Suppressor macrophage (primary cell): ENCODE data around the gene PHYHIPL.
A peak's percentile ranks its signal among the peaks of the same experiment; 100 is the strongest.

Experiments used
- DNase-seq, 4 experiments: peaks; one replicate each; pipeline ENCODE4 v3.0.0-alpha.2; 2020 to 2022
- total RNA-seq, 17 experiments: gene quantifications; one replicate each; lab custom pipeline; 2026; ENCODE audit warnings: mixed read lengths in 6 of 17, inconsistent platforms in 3 of 17; lab: John Stamatoyannopoulos, UW

The PHYHIPL gene
- total RNA-seq, result 0 to 0.99 (median 0) reads per million in 17 experiments

GRCh38 chr10:59176241-59177030, at the start of gene PHYHIPL:
PHYHIPL (plus strand) TSS chr10:59176643; CDS start chr10:59176854, 211 bp downstream.
- no peak for DNase-seq

GRCh38 chr10:59126991-59127390, 49.5 kb upstream of the PHYHIPL start:
- no peak for DNase-seq

- no peak for DNase-seq
Measured at GRCh38 chr10:59127991-59128390, 48.5 kb upstream of the PHYHIPL start.

- DNase-seq, result no peak
Measured at GRCh38 chr10:59129867-59130266, 46.6 kb upstream of the PHYHIPL start.

- no peak for DNase-seq
Measured at GRCh38 chr10:59131666-59132065, 44.8 kb upstream of the PHYHIPL start.

GRCh38 chr10:59133841-59134593, 42.4 kb upstream of the PHYHIPL start:
- no peak for DNase-seq

GRCh38 chr10:59134785-59135184, 41.7 kb upstream of the PHYHIPL start:
- DNase-seq, result no peak

GRCh38 chr10:59135275-59135674, 41.2 kb upstream of the PHYHIPL start:
- DNase-seq, result no peak

GRCh38 chr10:59138052-59138451, 38.4 kb upstream of the PHYHIPL start:
- no peak for DNase-seq

- no peak for DNase-seq
Measured at GRCh38 chr10:59143544-59143943, 32.9 kb upstream of the PHYHIPL start.

- DNase-seq, result no peak
Measured at GRCh38 chr10:59148701-59149100, 27.7 kb upstream of the PHYHIPL start.

- no peak for DNase-seq
Measured at GRCh38 chr10:59155556-59155955, 20.9 kb upstream of the PHYHIPL start.

- DNase-seq, result no peak
Measured at GRCh38 chr10:59167512-59167911, 8.9 kb upstream of the PHYHIPL start.

- no peak for DNase-seq
Measured at GRCh38 chr10:59172567-59172966, 3.9 kb upstream of the PHYHIPL start.

GRCh38 chr10:59173414-59173813, 3.0 kb upstream of the PHYHIPL start:
- DNase-seq, result no peak

GRCh38 chr10:59175538-59176240, 754 bp upstream of the PHYHIPL start:
- no peak for DNase-seq

- no peak for DNase-seq
Measured at GRCh38 chr10:59177031-59177797, 771 bp downstream of the PHYHIPL start.

- DNase-seq, result no peak
Measured at GRCh38 chr10:59177836-59178235, 1.4 kb downstream of the PHYHIPL start.

- no peak for DNase-seq
Measured at GRCh38 chr10:59179068-59179467, 2.6 kb downstream of the PHYHIPL start.

GRCh38 chr10:59180689-59181270, 4.3 kb downstream of the PHYHIPL start:
- DNase-seq, result no peak

- peak in 3 of 4 experiments; percentile 4 to 24 (median 13) for DNase-seq
Measured at GRCh38 chr10:59181668-59182067, 5.2 kb downstream of the PHYHIPL start.

GRCh38 chr10:59190332-59190731, 13.9 kb downstream of the PHYHIPL start:
- no peak for DNase-seq
